Stimulated activated CD4-positive, alpha-beta T cell treated with anti-CD3 and anti-CD28 coated beads, TNF-alpha, amount 100 ng/mL, for 1 hour (primary cell): ENCODE data around the gene NR5A2.
A peak's percentile ranks its signal among the peaks of the same experiment; 100 is the strongest.

ENCODE experiments used
- DNase-seq, 3 donors: peaks; one replicate each; pipeline ENCODE4 v3.0.0-alpha.2; 2020; ENCODE audit warnings: low read depth in 3 of 3, low spot score in 1 of 3

The NR5A2 gene

GRCh38 chr1:200121421-200121820 is 93.9 kb downstream of the NR5A2 start:
- DNase-seq: no peak

GRCh38 chr1:200124309-200124708 is 96.8 kb downstream of the NR5A2 start:
- no peak for DNase-seq

GRCh38 chr1:200128081-200128480 is 100.6 kb downstream of the NR5A2 start:
- DNase-seq: no peak

GRCh38 chr1:200128944-200129879 is 101.7 kb downstream of the NR5A2 start:
- no peak for DNase-seq

- no peak for DNase-seq
Measured at GRCh38 chr1:200130552-200130951, 103.0 kb downstream of the NR5A2 start.

GRCh38 chr1:200131551-200132125 is 104.1 kb downstream of the NR5A2 start:
- no peak for DNase-seq

- no peak for DNase-seq
Measured at GRCh38 chr1:200133123-200133522, 105.6 kb downstream of the NR5A2 start.

GRCh38 chr1:200134116-200134515 is 106.6 kb downstream of the NR5A2 start:
- no peak for DNase-seq

GRCh38 chr1:200136384-200136783 is 108.9 kb downstream of the NR5A2 start:
- DNase-seq: no peak

- no peak for DNase-seq
Measured at GRCh38 chr1:200139661-200140250, 112.2 kb downstream of the NR5A2 start.

- no peak for DNase-seq
Measured at GRCh38 chr1:200143347-200143746, 115.8 kb downstream of the NR5A2 start.

- DNase-seq: no peak
Measured at GRCh38 chr1:200146100-200146499, 118.6 kb downstream of the NR5A2 start.

GRCh38 chr1:200147094-200147493 is 119.6 kb downstream of the NR5A2 start:
- no peak for DNase-seq

- no peak for DNase-seq
Measured at GRCh38 chr1:200147742-200148141, 120.2 kb downstream of the NR5A2 start.

- DNase-seq: no peak
Measured at GRCh38 chr1:200150006-200150405, 122.5 kb downstream of the NR5A2 start.

- DNase-seq: no peak
Measured at GRCh38 chr1:200150721-200151120, 123.2 kb downstream of the NR5A2 start.

GRCh38 chr1:200152336-200152735 is 124.8 kb downstream of the NR5A2 start:
- no peak for DNase-seq

- peak in 2 of 3 donors; percentile 8 to 12 for DNase-seq
Measured at GRCh38 chr1:200153277-200154055, 126.0 kb downstream of the NR5A2 start.

- DNase-seq: peak; percentile 2 to 21 (median 5)
Measured at GRCh38 chr1:200154069-200154767, 126.7 kb downstream of the NR5A2 start.

GRCh38 chr1:200157715-200158114 is 130.2 kb downstream of the NR5A2 start:
- DNase-seq: no peak

- no peak for DNase-seq
Measured at GRCh38 chr1:200161801-200162200, 134.3 kb downstream of the NR5A2 start.
